H1 (cell line): ENCODE results near the gene NLGN4X. TPM values are rescaled to one million over a fixed set of nuclear protein-coding genes. Genes with fewer than 3 reads are reported as not detected.
A peak's percentile ranks its signal among the peaks of the same experiment; 100 is the strongest.

Experiments used
- CBX5 ChIP-seq: fragments of 300-800, 300-1000 bp; sonication (generic); IDR thresholded peaks from 2 replicates; pipeline ENCODE4 v1.7.1; 2016; ENCODE audit warnings: antibody characterized with exemption, low read length, low read depth
- CHD2 ChIP-seq: IDR thresholded peaks from 2 replicates; pipeline ENCODE4 v1.6.1; 2012; ENCODE audit warnings: low read length, improper control_type of control experiment
- E2F6 ChIP-seq: IDR thresholded peaks from 2 replicates; pipeline ENCODE4 v1.6.1; 2012; ENCODE audit warnings: inconsistent platforms
- EGR1 ChIP-seq: IDR thresholded peaks from 2 replicates; pipeline ENCODE4 v1.6.1; 2011; ENCODE audit warnings: low read depth, low read length, borderline replicate concordance
- HDAC6 ChIP-seq: IDR thresholded peaks from one replicate; pipeline ENCODE4 v1.7.1; 2012; ENCODE audit warnings: low read depth, mild to moderate bottlenecking, inconsistent platforms, low read length, moderate library complexity
- SIN3A ChIP-seq, 2 experiments: IDR thresholded peaks in 1 of 2; conservative IDR thresholded peaks in 1 of 2; 2 replicates each; pipeline ENCODE4 v1.6.1; 2011 to 2012; ENCODE audit warnings: low read length in 2 of 2, improper control_type of control experiment in 1 of 2, low read depth in 1 of 2, mild to moderate bottlenecking in 1 of 2
- TAF1 ChIP-seq: IDR thresholded peaks from 2 replicates; pipeline ENCODE4 v1.6.1; 2011; ENCODE audit warnings: mild to moderate bottlenecking, low read depth, low read length
- ZNF274 ChIP-seq: IDR thresholded peaks from 2 replicates; pipeline ENCODE4 v1.7.0; 2012; ENCODE audit warnings: low read length, borderline replicate concordance; ENCODE audit errors: extremely low read depth
- polyA plus RNA-seq, 7 experiments: library from polyadenylated mRNA; depleted of rRNA in 3 of 7; stranded (reverse) in 5 of 7; unstranded in 2 of 7; fragments of >200 nt in 5 of 7; fragments of 200-250 nt in 2 of 7; gene quantifications; 1 replicate in 5 of 7; 2 replicates in 1 of 7; 4 replicates in 1 of 7; pipeline versions ENCODE4 v1.2.1 to v1.2.3, GENCODE V29; 2011 to 2013; ENCODE audit warnings: missing spikeins in 2 of 7, mixed read lengths in 2 of 7
- total RNA-seq: library from RNA; stranded (reverse); fragmentation: NEBNext Ultra II Directional; extraction: Animal tissue kit (Norgen Biotek cat#: 25700); gene quantifications from 2 replicates; pipeline ENCODE4 v1.2.1, GENCODE V29; 2021

Gene NLGN4X
- total and polyA plus RNA-seq, 2 of the 8 experiments (the other 6 are each of a cell fraction or from before 2014, with no cell fraction given) = 104 to 124 TPM

GRCh38 chrX:6228720-6229119 lies at the start of gene NLGN4X (continued):
- TF ChIP-seq SIN3A (conservative IDR thresholded peaks at IDR 0.05 in 1 of 2, IDR thresholded peaks at IDR 0.05 in 1 of 2; ENCODE audit: low read depth in 1 of 2, low read length in 2 of 2) (0 out of 4 replicates have a peak, but pooled peaks of 1 of the 2 experiments have one; percentile 16), EGR1 (no peak), TAF1 (peak; percentile 71; the same call in 1 of the 2 replicates), CBX5 (no peak), E2F6 (no peak), ZNF274 (no peak), CHD2 (no peak), HDAC6 (no peak)
